Epithelial cell of esophagus (primary cell): ENCODE results near the gene MCU.
"Not testable (repeated sequence)": the region's sequence is repeated elsewhere in the genome, so short reads cannot be mapped to it uniquely, and the experiment has no call there.

Experiments
- DNase-seq: peaks from one replicate; pipeline ENCODE4 v3.0.0; 2010; ENCODE audit warnings: low read depth
- H3K4me3 ChIP-seq: 2 replicates; pipeline ENCODE4 v1.5.1; 2011; ENCODE audit warnings: mild to moderate bottlenecking, low read length, control low read depth
- CTCF ChIP-seq: IDR thresholded peaks from 2 replicates; pipeline ENCODE4 v1.5.1; 2011; ENCODE audit warnings: low read depth, mild to moderate bottlenecking, low read length, control low read depth, inconsistent platforms; ENCODE audit not compliant: insufficient read depth; ENCODE audit errors: missing control alignments

Gene MCU, protein sequence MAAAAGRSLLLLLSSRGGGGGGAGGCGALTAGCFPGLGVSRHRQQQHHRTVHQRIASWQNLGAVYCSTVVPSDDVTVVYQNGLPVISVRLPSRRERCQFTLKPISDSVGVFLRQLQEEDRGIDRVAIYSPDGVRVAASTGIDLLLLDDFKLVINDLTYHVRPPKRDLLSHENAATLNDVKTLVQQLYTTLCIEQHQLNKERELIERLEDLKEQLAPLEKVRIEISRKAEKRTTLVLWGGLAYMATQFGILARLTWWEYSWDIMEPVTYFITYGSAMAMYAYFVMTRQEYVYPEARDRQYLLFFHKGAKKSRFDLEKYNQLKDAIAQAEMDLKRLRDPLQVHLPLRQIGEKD

DNA sequence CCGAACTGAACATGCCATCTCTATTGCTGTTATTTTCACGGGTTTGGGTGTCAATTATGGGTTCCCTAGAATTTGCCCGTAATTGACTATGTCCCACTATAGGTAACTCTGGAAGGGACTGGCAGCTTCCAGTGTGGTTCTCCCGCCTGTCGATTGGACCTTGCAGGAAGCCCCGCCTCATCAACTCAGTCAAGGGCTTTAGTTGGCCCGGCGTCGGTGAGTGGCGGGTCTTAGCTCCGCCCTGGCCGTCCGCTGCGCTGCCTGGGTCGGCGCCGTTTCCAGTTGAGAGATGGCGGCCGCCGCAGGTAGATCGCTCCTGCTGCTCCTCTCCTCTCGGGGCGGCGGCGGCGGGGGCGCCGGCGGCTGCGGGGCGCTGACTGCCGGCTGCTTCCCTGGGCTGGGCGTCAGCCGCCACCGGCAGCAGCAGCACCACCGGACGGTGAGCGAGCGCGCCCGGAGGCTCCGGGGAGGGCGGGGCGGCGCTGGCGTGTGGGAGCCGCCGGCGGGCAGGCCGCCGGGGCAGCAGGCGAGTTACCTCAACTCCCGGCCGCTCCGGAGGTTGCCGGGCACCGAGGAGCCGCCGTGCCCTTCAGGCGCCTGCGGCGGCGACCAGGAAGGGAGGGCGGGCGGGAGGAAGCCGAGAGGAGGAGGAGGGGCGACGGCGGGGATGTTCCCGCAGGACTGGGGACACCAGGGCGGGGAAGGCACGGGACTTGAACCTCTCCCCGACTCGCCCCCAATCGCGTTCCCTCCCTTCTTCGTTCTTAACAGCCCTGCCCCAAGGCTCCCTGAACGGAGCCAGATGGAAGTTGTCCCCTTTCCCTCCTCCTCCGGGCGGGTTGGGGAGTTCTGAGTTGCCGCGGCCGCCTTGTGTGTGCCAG lies at the start of gene MCU:
MCU (plus strand) TSS at position 281 of the 881 bp plus-strand sequence; CDS start at position 290, 9 bp downstream.
- no peak for TF ChIP-seq CTCF
- H3K4me3 ChIP-seq: peak within 1 kb of the TSS; percentile 88
- peak; percentile 98 for DNase-seq

DNA sequence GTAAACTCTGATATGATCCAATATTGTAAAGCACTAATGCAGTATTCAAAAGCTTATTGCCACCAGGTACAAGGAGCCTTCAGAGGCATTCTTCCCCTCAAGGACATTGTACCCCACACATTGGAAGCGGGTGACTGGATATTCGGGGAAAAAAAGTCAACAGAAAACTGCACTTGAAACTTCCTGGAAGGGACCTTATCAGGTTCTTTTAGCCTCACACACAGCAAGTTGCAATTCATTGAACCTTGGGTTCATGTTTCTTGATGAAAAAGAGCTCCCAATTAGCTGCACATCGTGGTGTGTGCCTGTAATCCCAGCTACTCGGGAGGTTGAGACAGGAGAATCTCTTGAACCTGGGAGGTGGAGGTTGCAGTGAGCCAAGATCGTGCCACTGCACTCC lies 49.6 kb upstream of the MCU start:
- no peak for TF ChIP-seq CTCF
- DNase-seq: no peak
- H3K4me3 ChIP-seq: no peak overlapping the region

- DNase-seq: no peak
These were observed 46.6 kb upstream of the MCU start for GRCh38 chr10:72645263-72645858.

DNA sequence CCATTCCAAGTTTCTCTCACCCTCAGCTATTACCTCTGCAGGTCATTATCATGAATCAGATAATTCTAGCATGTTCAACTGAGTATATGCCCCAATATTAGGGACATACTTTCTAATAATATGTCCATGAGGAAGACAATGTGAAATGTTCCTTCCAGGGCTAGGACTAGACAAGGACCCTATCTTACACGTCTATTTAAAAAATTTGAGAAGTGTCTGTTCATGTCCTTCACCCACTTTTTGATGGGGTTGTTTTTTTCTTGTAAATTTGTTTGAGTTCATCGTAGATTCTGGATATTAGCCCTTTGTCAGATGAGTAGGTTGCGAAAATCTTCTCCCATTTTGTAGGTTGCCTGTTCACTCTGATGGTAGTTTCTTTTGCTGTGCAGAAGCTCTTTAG lies 45.0 kb upstream of the MCU start:
- not testable (repeated sequence) for DNase-seq, H3K4me3 ChIP-seq

More at GRCh38 chr10:72645263-72645858, 46.6 kb upstream of the MCU start:
- H3K4me3 ChIP-seq: no peak overlapping the region
- no peak for TF ChIP-seq CTCF

DNA sequence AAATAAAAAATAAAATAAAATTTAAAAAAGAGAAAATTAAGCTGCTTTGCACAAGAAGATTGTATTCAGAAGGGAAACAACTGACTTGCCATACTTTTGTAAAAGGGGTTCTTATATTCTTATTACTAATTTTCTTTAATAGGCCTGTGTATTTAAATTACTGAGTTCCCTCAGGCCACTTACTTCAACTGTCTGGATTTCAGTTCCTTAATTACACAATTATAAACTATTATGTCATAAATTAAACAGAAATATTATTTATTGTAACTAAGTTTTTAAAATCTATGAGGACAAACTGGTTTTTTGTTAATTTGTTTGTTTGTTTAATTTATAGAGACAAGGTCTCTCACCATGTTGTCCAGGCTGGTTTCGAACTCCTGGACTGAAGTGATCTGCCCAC lies 43.6 kb upstream of the MCU start:
- DNase-seq: no peak
- TF ChIP-seq CTCF: no peak
- H3K4me3 ChIP-seq: no peak overlapping the region

- TF ChIP-seq CTCF: no peak
- DNase-seq: no peak
These were observed 42.7 kb upstream of the MCU start for GRCh38 chr10:72649291-72649690.

DNA sequence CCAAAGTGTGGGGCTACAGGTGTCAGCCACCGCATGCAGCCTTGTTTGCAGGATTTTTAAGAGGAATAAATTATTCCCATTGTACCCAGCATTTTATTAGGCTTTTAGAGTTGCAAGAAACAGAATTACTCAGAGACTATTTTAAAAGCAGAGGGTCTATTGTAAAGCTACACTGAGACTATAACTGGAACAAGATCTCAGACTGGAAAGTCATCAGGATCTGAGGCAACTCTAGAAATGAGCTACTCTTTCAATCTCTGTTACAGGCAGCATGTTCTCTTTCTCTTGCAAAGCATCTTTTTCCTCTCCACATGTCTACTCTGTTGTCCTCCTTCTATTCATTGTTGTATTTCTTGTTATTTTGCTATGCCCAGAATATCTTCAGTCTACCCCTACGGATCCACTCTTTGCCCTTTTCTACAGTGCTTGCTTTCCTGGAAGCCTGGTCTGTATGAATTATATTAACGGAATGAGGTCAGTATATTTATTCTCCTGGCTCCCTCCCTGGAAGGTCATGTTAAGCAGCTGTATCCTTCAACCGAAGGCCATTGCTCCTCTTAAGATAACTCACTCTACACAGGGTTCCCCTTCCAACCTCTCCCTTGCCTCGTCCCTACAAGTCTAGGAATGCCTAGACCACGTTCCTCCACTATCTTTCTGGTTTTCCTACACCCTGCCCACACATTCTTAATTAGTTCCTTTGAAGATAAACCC lies 38.4 kb upstream of the MCU start:
- H3K4me3 ChIP-seq: no peak overlapping the region
- TF ChIP-seq CTCF: no peak
- no peak for DNase-seq

More at GRCh38 chr10:72649291-72649690, 42.7 kb upstream of the MCU start:
- no peak overlapping the region for H3K4me3 ChIP-seq
